A549 treated with ZK216348 at 1 μM for 4 hours (cell line): ENCODE data around the gene OLAH. TPM values are rescaled to one million over a fixed set of nuclear protein-coding genes. Genes with fewer than 3 reads are reported as not detected.

Experiments used
- total RNA-seq: library from RNA; stranded (reverse); fragments of 200-300 nt; extraction: Qiagen RNA extraction; gene quantifications from 5 replicates; pipeline ENCODE4 v1.2.3, GENCODE V29; 2022; ENCODE audit warnings: low read depth

Gene OLAH
- total RNA-seq = 0.28 to 0.48 TPM (median 0.45 TPM) in 3 of 5 replicates, not detected in the others

GRCh38 chr10:15043674-15044073 is at the start of gene OLAH:
Gene OLAH (plus strand): TSS chr10:15043943. CDS start chr10:15047289, 3,346 bp downstream.

GRCh38 chr10:15088428-15089261 is 44.9 kb downstream of the OLAH start, which contains the start of gene ACBD7:
Gene ACBD7 (minus strand): TSS chr10:15088776. CDS start chr10:15088728, 48 bp downstream.

GRCh38 chr10:15097011-15097812 is 53.5 kb downstream of the OLAH start, which contains the start of gene RPP38:
Gene RPP38 (plus strand): TSS chr10:15097355. CDS start chr10:15103315, 5,960 bp downstream.

Other genes starting within 250 kb of the OLAH start
- 0.52 to 1.4 TPM (median 1.1 TPM) in 5 replicates for gene CDNF, start 205.9 kb upstream of the OLAH start, total RNA-seq
- gene HSPA14, start 205.6 kb upstream of the OLAH start, total RNA-seq = 39.1 to 49.5 TPM (median 43.7 TPM) in 5 replicates
- 10.6 to 12.8 TPM (median 11.7 TPM) in 5 replicates for gene MSANTD7, start 205.6 kb upstream of the OLAH start, total RNA-seq
- 17.8 to 25.8 TPM (median 18.5 TPM) in 5 replicates for gene SUV39H2, start 165.1 kb upstream of the OLAH start, total RNA-seq
- 4.7 to 7.0 TPM (median 5.5 TPM) in 5 replicates for gene DCLRE1C, start 89.8 kb upstream of the OLAH start, total RNA-seq
- gene MEIG1, start 84.6 kb upstream of the OLAH start, total RNA-seq = 1.00 to 1.4 TPM (median 1.2 TPM) in 3 of 5 replicates, not detected in the others
- 0.67 to 1.4 TPM (median 0.84 TPM) in 5 replicates for gene ACBD7, start 44.8 kb downstream of the OLAH start, total RNA-seq
- gene RPP38, start 53.4 kb downstream of the OLAH start, total RNA-seq = 32.1 to 35.1 TPM (median 34.1 TPM) in 5 replicates
- gene NMT2, start 124.8 kb downstream of the OLAH start, total RNA-seq = 19.2 to 26.4 TPM (median 24.0 TPM) in 5 replicates